GF-D8 (cell line): ENCODE measurements around the gene ART1.

Experiments
- DNase-seq: peaks from one replicate; lab custom pipeline; 2025; lab: John Stamatoyannopoulos, UW

ART1 gene

DNA sequence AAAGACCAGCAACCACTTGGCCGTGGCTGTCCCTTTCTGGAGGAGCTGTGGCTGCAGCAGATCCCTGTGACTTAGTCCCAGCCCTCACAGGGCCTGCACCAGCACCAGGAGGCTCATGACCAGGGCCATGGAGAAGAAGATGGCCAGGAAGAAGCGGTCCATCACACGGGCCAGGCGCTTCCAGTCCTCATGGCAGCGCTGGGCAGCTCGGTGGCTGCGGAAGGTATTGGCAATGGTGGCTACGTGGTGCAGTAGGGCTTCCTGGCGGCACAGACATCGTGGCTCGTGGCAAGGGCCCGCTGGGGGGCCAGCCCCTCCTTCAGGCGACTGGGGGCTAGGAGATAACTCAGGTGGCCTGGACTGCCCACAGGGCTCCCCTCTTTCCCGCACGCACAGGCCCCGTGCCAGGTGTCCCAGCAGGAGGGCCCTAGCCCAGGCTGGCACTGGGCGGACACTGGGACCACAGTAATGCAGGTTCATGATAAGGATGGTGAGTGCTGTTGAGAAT lies 21.1 kb downstream of the ART1 start:
- no peak for DNase-seq

DNA sequence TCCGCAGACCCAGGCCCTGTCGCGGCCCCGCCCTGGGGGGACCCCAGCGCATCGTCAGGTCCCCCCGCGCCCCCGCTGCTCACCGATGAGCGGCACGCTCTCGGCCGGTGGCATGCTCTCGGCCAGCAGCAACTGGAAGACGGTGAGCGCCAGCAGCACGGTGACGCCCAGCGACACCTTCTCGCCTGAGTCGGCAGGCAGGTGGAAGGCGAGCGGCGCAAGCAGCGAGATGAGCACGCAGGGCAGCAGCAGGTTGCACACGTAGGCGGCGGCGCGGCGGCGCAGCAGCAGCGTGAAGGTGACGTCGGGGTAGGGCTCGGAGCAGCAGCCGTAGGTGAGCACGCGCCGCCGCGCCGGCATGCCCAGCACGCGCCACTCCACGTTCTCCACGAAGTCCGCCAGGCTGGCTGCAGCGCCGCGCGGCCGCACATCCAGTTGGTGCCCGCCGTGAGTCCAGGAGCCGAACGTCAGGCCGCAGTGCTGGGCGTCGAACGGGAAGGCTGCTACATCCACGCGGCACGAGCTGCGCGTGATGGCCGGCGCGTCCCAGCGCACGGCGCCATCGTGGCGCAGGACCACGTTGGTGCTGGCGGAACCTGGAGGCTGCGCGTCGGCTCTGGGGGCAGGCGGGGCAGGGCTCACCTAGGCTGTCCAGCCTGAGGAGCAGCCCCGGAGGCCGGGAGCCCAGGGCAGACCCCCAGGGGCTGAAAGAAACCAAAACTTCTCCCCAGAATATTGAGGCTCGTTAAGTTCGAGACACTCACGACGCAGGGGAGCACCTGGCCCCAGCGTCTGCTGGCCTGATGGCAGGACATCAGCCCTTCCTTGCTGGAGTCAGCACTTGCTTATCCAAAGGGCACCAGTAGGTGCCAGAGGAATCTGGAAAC lies 22.5 kb downstream of the ART1 start:
- no peak for DNase-seq

DNA sequence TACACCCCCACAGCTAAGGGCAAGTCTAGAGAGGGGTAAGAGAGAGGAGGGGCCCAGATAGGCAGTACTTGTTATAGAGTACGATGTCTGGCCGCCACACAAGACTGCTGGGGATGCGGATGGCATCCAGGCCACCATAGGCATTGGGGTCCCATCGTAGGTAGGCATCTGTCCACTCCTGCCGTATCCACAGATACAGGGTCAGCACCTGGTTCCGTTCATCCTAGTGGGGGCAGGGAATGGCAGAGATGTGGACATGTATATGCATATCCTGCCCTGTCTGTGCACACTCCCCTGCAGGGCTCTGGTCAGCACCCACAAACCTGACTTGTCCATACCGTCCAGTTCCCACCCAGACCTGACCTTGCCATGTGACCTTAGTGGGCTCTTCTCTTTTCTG lies 24.2 kb downstream of the ART1 start:
- no peak for DNase-seq

DNA sequence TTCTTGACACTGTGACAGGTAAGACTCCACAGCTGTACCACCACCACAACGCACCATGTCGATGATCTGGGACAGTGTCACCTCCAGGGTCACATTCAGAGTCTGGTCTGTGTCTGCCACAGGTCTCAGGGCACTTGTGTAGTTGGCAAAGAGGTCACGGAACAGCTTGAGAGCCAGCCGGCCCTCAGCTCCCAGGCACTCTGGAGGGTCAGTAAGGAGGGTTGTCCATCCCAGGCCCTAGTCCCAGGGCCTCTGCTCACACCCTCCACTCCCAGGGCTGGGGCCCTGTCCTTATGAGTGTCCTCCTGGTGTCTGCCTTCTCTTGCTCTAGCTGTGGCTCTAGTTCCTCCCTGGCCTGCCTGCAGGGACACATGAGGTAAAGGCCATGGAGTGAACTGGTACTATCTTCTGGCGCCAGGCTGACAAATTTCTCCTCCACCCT lies 24.8 kb downstream of the ART1 start:
- no peak for DNase-seq

DNA sequence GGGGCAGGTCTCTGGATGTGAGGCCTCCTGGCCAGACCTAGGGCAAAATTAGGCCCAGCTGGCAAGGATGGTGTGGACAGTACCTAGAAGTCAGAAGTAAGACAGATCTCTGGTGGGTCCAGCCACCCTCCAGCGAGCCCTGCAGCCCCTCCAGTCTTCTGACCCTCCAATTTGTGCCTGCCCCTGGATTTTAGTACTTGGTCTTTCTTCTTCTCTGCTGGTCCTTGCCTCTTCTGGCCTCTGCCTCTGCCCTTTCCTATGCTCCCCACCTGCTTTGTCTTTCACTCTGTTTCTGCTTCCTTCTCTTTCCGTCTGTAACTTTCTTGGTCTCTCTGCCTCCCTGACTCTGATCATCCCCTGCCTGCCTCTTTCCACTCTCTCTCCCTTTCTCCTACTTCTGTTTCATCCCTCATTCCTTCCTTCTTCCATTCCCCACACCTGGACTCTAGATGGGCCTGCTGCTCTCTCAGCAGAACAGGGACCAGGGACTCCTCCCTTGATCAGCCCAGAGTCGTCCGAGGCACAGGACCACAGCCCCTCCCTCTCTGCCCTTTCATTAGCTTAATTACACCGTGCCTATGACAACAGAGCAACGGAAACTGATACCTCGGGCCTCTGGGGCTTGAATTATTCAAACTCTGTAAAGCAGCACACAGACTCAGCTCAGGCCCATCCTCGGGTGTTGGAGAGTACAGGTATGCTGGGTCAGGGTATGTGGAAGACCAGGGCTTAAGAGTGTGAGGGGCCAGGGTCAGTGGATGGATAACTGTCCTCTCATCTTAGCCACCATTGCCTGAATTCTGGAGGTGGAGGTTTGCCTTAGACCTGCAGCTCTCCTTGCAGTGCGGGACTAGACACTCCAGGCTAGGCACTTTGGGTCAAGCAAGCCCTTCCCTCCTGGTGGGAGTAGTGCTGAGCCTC lies 26.7 kb downstream of the ART1 start, which contains the start of gene CHRNA10:
TSS of gene CHRNA10 (minus strand) at position 51 of the 921 bp plus-strand sequence. CDS start 72 bp downstream, outside the sequence.
- no peak for DNase-seq

DNA sequence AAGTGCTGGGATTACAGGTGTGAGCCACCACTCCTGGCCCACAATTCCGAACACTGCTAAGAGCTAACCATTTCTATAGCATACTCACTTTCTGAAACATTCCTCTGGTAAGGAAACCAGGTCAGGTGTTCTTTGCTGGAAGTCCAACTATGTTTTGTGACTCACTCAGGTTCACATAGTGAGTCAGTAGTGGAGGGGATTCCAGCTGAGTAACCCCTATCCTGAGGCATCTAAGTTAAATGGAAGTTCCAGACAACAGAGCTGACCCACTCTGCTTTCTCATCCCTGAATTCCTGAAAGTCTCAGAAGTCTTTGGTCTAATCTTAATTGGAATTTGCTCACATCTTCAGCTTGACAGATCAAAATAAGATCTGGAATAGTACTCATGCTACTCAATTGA lies 29.3 kb downstream of the ART1 start:
- DNase-seq = no peak

DNA sequence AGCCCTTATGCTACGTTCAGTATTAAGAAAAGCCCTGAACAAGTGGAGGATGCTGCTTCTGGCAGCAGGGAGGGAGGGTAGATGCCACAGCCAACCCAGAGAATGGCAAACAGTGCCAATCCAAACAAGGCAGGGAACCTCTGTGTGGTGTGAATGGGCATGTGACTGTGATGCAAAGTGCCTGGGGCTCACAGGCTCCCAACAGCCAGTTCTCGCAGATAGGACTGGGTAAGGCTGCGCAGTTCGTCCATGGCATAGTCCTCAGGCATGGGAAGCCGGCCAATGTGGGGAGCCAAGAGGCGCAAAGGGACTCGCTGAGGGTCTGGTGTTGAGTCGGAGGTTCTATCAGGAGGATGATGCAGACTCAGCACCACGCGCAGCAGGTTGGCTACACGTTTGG lies 31.0 kb downstream of the ART1 start:
- no peak for DNase-seq

DNA sequence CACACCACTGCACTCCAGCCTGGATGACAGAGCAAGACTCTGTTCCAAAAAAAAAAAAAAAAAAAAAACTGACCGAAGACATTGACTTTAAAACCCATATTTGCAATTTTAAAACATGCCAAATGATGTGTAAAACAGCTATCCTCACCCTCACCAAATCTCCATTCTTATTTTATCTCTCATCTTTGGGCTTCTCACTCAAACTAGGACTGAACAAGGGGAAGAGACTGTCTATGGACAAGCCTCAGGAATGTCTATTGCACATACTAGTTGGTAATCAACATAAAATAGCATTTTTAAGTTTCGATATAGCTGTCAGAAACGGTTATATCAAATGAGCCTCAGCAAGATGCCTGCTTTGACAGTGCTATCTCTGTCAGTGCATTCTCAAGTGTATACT lies 34.1 kb downstream of the ART1 start:
- DNase-seq = no peak

DNA sequence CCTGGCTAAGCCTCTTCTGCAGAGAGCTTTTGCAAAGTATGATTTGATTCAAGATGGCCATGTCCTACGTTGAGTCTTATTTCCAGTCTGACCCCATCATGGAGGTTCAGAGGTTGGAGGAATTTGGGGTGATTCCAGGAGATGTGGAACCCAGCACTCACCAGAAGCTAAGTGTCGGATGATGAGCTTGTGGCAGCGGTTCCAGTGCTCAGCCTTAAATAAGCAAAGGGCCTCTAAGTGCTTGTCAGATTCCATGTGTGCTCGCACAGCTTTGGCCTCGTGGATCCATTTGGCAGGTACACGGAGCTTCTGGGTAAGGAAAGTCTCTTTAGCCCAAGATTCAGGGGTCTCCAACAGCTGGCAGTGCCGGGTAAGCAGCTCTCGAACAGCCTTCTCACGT lies 38.1 kb downstream of the ART1 start:
- no peak for DNase-seq

DNA sequence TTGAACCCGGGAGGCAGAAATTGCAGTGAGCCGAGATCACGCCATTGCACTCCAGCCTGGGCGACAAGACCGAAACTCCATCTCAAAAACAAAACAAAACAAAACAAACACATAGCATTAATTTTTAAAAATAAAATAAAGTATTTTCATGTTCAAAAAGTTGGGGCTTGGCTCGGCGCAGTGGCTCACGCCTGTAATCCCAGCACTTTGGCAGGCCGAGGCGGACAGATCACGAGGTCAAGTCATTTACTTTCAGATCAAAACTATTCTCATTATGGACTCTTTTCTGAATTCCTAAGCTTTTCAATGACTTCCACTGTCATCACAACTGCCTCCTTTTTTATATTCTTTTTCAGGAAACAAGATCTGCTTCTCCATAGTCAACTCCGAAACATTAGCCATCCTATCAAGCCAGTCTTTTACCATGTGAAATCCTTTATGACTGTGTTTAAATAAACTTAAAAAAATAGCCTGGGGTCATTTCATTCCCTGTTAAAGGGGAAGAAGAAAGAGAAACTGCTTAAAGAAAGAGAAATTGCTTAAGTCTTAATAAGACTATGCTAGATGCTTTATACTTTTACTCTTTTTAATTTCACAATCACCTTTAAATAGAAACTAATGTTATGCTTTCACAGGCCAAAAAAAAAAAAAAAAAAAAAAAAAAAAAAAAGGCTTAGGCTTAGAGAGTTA lies 39.3 kb downstream of the ART1 start:
- DNase-seq = no peak

DNA sequence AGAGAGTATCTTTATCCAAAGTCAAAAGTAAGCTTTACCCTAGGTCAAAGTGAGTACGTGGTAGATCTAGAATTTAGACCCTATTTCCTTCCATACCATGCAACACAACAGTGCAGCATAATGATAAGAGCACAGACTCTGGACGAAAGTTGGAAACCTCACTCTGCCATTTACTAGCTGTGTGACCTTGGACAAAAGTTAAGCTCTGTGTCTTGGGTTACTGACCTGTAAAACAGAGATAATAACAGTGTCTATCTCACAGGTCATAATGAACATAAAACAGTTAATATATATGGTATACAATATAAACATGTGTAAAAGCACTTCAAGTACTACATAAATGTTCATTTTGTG lies 39.9 kb downstream of the ART1 start:
- DNase-seq = no peak

DNA sequence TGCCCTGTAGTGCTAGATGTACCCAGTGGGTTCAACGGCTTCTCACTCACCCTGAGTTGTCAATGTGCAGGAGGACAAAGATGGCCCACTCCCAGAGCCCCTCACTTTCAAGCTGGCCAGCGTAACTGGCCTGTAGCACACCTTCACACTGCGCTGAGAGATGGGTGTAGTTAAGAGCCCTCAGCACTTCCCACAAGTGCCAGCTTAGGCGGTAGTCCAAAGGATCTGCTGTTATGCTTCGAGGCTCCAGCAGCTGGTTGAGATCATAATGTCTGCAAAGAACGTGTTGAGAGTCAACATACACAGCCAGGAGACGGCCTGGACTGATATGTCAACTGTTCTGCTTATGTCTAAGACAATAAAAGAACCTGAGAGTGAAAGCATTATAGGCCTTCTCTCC lies 41.0 kb downstream of the ART1 start:
- no peak for DNase-seq

DNA sequence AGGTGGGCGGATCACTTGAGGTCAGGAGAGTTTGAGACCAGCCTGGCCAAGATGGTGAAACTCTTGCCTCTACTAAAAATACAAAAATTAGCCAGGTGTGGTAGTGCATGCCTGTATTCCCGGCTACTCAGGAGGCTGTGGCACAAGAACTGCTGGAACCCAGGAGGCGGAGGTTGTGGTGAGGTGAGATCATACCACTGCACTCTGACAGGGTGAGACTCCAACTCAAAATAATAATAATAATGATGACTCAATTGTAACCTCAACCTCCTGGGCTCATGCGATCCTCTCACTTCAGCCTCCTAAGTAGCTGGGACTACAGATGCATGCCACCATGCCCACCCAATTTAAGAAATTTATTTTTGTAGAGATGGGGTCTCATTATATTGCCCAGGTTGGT lies 41.8 kb downstream of the ART1 start:
- no peak for DNase-seq

DNA sequence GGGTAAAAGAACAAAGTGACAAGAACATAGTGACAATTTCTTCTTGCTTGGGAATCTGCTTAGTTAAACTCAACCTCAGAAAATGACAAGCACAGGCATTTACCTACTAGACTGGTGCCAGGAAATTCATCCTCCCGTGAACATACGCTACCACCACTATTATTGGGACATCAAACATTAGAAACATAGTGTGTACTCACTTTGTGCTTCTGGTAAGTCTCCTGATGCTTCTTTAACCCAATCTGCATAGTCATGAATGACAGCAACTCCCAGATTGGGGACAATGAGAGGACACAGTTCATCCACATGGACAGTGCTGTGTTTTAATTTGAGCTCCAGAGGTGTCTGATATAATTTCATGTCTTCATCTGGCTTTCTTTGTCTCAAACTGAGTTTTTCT lies 55.5 kb downstream of the ART1 start:
- no peak for DNase-seq

DNA sequence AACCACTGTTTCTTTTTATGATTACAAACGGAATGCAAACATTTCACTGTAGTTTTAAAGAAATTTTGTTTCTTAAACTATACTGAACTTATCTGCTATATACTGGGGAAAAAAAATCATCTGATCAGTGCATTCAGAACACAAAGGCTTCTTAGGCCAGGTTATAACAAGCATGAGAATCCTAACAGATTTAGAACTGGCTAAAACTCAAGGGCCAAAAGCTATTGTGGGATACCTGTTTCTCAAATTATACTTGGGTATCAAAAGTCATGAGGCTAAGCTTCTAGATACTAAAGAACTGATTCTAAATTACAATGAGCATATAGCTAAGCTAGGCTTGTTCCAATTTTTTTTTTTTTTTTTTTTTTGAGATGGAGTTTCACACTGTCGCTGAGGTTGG lies 56.0 kb downstream of the ART1 start:
- DNase-seq = no peak

DNA sequence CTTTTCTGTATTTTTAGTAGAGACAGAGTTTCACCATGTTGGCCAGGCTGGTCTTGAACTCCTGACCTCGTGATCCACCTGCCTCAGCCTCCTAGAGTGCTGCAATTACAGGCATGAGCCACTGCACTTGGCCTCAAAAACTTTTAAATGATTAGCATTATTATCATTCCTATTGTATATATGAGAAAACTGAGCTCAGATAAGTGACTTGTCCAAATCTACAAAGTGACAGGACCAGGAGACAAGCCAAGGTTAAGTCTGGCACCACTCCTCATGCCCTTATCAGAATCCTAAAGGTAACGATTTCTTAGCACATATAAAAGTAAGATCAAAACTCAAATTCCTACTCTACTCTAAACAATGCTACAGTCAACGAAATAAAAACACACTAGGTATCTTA lies 58.5 kb downstream of the ART1 start:
- no peak for DNase-seq

DNA sequence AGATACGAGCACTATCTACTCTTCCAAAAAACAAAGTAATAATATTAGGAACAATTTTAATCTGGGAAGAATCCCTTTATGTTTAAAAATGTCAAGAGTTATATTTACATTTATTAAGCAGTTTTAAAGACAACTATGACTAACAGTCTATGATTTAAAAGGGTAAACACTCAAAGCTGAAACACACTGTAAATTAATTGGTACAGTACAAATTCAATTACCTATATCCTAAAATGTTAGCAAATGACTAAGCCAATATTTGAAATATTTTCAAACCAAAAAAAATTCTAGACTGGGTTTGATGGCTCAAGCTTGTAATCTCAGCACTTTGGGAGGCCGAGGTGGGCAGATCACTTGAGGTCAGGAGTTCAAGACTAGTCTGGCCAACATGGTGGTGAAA lies 62.2 kb downstream of the ART1 start:
- DNase-seq = no peak

DNA sequence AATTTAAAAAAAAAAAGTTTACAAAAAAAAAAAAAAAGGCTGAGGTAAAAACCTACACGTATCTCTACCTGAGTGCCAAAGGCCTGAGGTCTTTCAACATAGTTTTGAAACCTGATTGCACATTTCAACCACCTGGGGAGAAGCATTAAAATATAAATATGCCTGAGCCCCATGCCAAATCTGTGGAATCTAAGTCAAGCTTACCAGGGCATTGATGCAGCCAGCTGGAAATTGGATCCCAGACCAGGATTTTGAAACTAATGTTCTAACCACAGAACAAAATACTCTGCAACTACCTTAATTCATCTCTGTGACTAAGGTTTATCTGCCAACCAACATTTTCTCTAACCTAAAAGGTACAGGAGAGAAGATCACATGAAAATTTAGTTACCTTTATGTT lies 65.0 kb downstream of the ART1 start:
- DNase-seq = no peak

DNA sequence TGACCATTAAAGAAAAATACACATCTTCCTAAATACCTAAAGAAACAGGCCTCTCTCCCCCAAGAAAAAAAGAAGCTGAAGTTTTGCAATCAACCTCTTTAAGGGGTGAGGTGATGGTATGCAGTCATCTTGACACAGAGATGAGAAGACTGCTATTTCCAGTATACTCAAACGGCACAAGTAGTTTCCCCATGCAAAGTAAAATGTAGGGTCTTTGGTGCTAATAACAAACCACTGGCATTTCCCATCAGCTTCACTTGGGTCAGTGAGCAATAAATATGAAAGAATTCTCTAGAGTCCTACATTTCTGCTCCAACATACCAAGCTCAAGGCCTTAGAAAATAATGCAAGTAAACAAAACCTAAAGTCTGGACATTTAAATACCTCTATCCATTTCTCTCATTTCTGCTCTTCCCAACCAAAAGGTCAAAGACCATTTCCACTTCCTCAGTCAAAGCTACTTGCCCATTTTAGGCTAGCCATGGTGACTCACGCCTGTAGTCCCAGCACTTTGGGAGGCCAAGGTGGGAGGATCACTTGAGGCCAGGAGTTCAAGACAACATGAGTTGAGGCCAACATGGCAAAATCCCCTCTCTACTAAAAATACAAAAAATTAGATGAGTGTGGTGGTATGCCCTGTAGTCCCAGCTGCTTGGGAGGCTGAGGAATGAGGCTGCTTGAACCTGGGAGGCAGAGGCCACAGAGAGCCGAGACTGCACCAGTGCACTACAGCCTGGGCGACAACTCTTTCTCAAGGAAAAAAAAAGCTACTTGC lies 65.7 kb downstream of the ART1 start:
- DNase-seq = no peak

DNA sequence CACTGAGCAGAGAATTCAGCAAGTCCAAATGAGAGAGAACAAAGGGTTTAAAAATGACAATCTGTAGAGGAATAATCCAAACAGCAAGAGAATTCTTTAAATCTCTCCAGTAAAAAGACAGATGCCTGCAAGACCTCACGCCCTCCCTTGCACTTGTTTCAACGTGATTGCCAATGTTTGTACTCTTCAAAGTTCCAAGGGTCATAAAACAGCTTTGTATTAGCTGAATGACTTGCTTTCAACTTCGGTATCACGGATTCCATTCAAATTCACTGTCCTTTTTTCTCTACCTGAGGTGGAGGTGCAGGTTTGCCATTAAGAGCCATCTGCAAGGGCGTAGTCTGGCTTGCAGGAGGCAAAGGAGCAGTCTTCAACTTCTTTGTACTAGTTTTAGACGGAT lies 67.3 kb downstream of the ART1 start:
- no peak for DNase-seq
